ENCODE results near the gene TAGLN.

Gene TAGLN

DNA sequence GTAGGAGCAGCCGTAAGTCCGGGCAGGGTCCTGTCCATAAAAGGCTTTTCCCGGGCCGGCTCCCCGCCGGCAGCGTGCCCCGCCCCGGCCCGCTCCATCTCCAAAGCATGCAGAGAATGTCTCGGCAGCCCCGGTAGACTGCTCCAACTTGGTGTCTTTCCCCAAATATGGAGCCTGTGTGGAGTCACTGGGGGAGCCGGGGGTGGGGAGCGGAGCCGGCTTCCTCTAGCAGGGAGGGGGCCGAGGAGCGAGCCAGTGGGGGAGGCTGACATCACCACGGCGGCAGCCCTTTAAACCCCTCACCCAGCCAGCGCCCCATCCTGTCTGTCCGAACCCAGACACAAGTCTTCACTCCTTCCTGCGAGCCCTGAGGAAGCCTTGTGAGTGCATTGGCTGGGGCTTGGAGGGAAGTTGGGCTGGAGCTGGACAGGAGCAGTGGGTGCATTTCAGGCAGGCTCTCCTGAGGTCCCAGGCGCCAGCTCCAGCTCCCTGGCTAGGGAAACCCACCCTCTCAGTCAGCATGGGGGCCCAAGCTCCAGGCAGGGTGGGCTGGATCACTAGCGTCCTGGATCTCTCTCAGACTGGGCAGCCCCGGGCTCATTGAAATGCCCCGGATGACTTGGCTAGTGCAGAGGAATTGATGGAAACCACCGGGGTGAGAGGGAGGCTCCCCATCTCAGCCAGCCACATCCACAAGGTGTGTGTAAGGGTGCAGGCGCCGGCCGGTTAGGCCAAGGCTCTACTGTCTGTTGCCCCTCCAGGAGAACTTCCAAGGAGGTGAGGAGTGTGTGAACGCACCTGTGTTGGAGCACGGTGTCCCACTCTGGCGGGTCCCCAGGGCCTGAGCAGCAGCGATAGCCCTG, at the start of gene TAGLN:
Gene TAGLN (plus strand): TSS at position 318 of the 863 bp plus-strand sequence. CDS start 3,644 bp downstream, outside the sequence.
- peak; percentile 98 for DNase-seq

GRCh38 chr11:117152066-117152465, 47.1 kb upstream of the TAGLN start:
- no peak for DNase-seq

DNA sequence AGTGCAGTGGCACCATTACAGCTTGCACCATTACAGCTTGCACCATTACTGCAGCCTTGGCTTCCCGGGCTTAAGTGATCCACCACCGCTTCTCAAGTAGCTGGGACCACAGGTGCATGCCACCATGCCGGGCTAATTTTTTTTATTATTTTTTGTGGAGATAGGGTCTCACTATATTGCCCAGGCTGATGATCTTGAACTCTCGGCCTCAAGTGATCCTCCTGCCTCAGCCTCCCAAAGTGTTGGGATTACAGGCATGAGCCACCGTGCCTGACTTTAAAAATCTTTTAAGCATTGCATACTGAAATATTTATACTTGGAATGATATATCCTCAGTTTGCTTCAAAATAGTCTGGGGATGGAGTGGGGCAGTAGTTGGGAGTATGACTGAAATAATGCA, 44.7 kb upstream of the TAGLN start:
- no peak for DNase-seq

GRCh38 chr11:117157507-117157906, 41.7 kb upstream of the TAGLN start:
- DNase-seq = no peak

GRCh38 chr11:117159892-117160291, 39.3 kb upstream of the TAGLN start:
- no peak for DNase-seq

GRCh38 chr11:117160826-117161225, 38.3 kb upstream of the TAGLN start:
- no peak for DNase-seq

- no peak for DNase-seq
Measured at GRCh38 chr11:117166491-117166890, 32.7 kb upstream of the TAGLN start.

DNA sequence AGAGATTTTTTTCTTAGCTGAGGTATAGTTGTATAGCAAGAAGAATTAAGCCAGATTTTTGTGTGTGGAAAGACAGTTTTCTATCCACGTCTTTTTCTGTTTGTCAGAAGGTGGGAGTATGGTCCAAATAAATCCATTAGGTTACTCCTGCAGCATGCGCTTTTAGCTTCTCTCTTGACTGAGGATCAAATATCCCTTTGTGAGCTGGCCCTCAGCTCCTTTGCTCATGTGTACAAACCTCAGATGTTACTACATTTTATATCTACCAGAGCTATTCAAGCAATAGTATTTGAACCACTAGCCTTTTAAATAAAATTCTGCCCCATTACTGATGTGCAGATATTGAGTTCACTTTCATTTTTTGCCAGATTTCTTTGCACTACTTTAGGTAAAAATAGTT, 29.4 kb upstream of the TAGLN start:
- DNase-seq = no peak

GRCh38 chr11:117170210-117170609, 29.0 kb upstream of the TAGLN start:
- DNase-seq = peak; percentile 52

GRCh38 chr11:117171007-117171403, 28.2 kb upstream of the TAGLN start:
- DNase-seq = no peak

- peak; percentile 73 for DNase-seq
Measured at GRCh38 chr11:117171404-117172061, 27.6 kb upstream of the TAGLN start.

GRCh38 chr11:117172724-117173421, 26.3 kb upstream of the TAGLN start:
- DNase-seq = peak; percentile 64

DNA sequence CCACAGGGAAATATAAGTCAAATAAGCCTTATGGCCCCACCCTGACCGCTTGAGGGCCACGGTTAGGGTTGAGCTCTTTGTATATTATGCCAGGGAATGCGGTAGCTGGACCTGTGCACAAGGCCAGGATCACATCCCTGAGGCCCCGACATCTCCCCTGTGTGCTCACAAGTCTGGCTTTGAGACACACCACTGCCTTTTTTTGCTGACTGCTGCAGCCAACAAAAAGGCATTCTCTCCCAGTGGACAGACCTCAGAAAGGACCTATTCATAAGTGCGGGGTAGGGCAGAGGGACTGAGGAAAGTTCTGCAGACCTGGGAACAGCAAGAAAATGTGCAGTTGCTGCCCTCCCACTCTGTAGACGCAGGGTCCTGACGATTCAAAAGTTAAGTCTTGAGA, 24.1 kb upstream of the TAGLN start:
- peak; percentile 69 for DNase-seq

GRCh38 chr11:117175781-117176180, 23.4 kb upstream of the TAGLN start:
- no peak for DNase-seq

DNA sequence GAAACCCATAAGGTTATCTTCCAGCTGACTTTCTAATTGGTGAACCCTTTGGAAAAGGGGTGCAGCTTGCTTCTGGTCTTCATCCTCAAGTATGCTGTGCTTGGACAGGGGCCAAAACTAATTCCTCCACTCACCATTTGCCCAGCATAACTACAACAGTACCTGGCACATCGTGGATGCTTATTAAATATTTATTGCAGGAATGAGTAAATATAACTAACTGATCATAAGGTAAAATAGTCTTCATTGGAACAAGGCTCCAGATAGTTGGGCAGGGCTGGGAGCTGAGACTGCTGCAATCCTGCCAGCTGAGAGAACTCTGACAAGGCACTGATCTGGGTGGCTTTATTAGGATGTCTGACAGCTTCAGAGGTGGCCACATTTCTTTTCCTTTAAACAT, 23.0 kb upstream of the TAGLN start:
- DNase-seq = no peak

DNA sequence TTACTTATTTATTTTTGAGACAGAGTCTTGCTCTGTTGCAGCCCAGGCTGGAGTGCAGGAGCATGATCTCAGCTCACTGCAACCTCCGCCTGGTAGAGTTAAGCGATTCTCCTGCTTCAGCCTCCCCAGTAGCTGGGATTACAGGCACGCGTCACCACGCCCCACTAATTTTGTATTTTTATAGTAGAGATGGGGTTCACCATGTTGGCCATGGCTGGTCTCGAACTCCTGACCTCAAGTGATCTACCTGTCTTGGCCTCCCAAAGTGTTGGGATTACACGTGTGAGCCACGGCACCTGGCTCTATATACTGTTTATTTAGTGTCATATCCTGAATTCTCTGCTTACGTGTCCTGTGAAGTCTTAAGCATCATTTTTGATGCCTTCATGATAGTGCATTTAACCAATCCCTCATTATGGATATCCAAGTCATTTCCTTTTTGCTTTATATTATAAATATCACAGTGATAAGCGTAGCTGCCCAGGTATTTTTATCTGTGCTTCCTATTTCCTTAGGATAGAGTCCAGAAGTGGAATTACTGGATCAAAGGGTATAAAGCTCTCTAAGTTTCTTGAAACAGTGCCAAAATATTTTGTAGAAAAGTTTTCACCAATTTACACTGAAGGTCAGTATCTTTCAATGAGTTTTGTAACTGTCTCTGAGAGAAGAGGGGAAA, 21.5 kb upstream of the TAGLN start:
- DNase-seq = no peak

GRCh38 chr11:117178210-117179034, 20.7 kb upstream of the TAGLN start, which contains the start of gene SIDT2:
Gene SIDT2 (plus strand): TSS chr11:117178743. CDS start chr11:117179264, 521 bp downstream.
- DNase-seq = peak; percentile 98

DNA sequence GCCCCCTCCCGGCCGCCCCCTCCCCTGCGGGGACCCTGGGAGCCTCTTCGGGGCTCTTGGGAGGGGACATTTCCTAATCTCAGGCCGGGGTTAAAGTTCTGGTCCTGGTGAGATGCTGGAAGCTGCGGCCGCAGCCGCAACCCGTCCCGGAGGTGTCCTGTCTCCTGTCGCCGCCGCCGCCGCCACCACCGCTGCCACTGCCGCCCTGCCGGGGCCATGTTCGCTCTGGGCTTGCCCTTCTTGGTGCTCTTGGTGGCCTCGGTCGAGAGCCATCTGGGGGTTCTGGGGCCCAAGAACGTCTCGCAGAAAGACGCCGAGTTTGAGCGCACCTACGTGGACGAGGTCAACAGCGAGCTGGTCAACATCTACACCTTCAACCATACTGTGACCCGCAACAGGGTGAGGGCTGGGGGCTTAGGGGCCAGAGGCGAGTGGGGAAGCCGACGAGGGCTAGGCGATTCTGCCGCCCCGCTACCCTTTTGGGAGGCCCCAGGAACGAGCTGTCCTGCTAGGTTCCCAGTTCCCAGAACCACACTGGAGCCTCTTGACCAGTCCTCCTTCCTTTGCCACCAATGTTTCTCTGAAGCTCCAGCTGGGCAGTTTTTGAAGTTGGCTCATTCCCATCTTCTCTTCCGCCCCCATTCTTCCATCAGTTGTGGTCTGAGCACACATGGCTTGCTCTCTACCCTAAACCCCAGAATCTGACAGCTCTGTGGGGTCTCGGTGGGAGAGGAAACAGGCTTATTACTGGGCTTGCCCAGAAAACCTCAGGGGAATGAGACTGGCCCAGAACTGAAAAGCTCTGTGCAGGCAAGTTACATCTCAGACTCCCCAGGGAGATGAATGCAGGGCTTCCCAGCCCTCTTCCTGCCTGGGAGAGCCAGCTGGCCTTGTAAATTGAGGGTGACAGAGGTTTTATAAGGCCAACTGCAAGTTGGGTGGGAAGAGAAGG, 19.8 kb upstream of the TAGLN start:
- peak; percentile 53 for DNase-seq

GRCh38 chr11:117180020-117180419, 19.1 kb upstream of the TAGLN start:
- peak; percentile 51 for DNase-seq

DNA sequence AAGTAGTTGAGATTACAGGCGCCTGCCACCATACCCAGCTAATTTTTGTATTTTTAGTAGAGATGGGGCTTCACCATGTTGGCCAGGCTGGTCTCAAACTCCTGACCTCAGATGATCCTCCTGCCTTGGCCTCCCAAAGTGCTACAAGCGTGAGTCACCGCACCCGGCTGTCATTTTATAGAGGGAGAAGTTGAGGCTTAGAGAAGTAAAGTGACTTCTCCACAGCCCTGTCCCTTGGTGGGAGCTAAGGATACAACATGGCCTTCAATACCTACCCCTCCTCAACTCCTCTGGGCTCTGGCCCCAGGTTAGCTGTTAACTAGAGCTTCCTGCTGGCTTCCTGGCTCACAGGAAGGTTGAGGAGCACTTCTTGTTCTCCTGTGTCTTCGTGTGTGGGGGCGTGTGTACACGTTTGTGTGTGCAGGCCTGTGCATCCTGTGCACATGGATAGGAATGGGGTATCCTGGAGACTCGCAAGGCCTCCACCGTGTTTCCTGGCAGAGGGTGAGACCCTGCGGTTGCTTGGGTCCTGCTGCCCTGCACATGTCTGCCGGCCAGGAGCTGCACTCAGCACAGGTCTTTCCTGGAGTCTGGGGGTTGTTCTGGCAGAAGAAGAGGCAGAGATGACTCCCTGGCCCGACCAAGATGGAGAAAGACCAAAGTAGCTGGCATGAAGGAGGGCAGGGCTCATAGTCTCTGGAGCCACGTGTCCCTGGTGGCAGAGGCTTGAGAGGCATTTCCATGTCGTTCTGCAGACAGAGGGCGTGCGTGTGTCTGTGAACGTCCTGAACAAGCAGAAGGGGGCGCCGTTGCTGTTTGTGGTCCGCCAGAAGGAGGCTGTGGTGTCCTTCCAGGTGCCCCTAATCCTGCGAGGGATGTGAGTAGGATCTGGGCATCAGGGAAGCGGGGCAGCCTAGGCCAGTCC, 18.2 kb upstream of the TAGLN start:
- DNase-seq = peak; percentile 90

Data from islet precursor cell (in vitro differentiated cells).